NCI-H2227 (cell line): ENCODE results near the gene NEUROG2.
"Not testable (repeated sequence)": the region's sequence is repeated elsewhere in the genome, so short reads cannot be mapped to it uniquely, and the experiment has no call there.

Experiments
- DNase-seq: peaks from one replicate; lab custom pipeline; 2025; ENCODE audit not compliant: unreplicated experiment; lab: John Stamatoyannopoulos, UW

NEUROG2 gene

GRCh38 chr4:112492321-112492720 lies 23.7 kb downstream of the NEUROG2 start:
- DNase-seq, result no peak

GRCh38 chr4:112490808-112491207 lies 25.2 kb downstream of the NEUROG2 start:
- not testable (repeated sequence) for DNase-seq

- DNase-seq, result no peak
Measured at GRCh38 chr4:112485930-112486329, 30.1 kb downstream of the NEUROG2 start.

- DNase-seq, result no peak
Measured at GRCh38 chr4:112473985-112474384, 42.0 kb downstream of the NEUROG2 start.

GRCh38 chr4:112472318-112472717 lies 43.7 kb downstream of the NEUROG2 start:
- DNase-seq, result no peak
